Measurements from ENCODE around the gene LMOD2. TPM values are rescaled to one million over a fixed set of nuclear protein-coding genes. Genes with fewer than 3 reads are reported as not detected.

LMOD2 gene
- total and polyA plus RNA-seq, 9 of the 15 experiments (the other 6 are each of a cell fraction or from before 2014, with no cell fraction given) = 0.04 TPM; not detected in 8

DNA sequence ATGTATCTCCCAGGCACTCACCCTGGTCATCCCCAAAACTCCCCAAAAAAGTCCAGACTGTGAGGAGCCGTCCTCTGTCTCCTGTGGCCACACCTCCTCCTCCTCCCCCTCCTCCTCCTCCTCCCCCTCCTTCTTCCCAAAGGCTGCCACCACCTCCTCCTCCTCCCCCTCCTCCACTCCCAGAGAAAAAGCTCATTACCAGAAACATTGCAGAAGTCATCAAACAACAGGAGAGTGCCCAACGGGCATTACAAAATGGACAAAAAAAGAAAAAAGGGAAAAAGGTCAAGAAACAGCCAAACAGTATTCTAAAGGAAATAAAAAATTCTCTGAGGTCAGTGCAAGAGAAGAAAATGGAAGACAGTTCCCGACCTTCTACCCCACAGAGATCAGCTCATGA lies 7.1 kb downstream of the LMOD2 start:
- Histone ChIP-seq H3K36me3 (ENCODE audit: control insufficient read depth, insufficient read depth, low read length) (no peaks in the 10 kb centered on the region), H3K9ac (ENCODE audit: insufficient read depth in 1 of 2, low read depth in 2 of 2, low read length in 2 of 2) (no peak overlapping the region), H3K27ac (ENCODE audit: extremely low read depth, low read depth, low read length) (no peak overlapping the region), H3K9me3 (replicated peaks; ENCODE audit: control insufficient read depth, insufficient read depth, low read depth, low read length) (no peaks in the 10 kb centered on the region), H4K20me1 (replicated peaks; ENCODE audit: control insufficient read depth, insufficient read depth, low read length) (no peaks in the 10 kb centered on the region), H3K9me1 (ENCODE audit: control insufficient read depth, insufficient read depth, low read length) (no peaks in the 10 kb centered on the region), H3K4me3 (no peak overlapping the region), H3K4me1 (replicated peaks in 1 of 2; ENCODE audit: control insufficient read depth in 2 of 2, insufficient read depth in 2 of 2, low read length in 2 of 2) (no peaks in the 10 kb centered on the region; a peak in 2 of 5 replicates), H2AFZ (ENCODE audit: low read depth, low read length) (peak overlapping the region; percentile 12; the same call in 1 of the 2 replicates), H3K79me2 (ENCODE audit: control insufficient read depth, insufficient read depth, low read length) (no peaks in the 10 kb centered on the region), H3K27me3 (ENCODE audit: control insufficient read depth in 2 of 2, insufficient read depth in 2 of 2, low read length in 2 of 2) (peaks cover 12 to 17% of the 10 kb centered on the region in 2 experiments; a peak in 4 of 5 replicates), H3K4me2 (ENCODE audit: insufficient read depth, low read length) (peak overlapping the region; percentile 61)
- FAIRE-seq (no peak), ATAC-seq (peak; percentile 34; the same call in 2 of the 3 replicates), DNase-seq (ENCODE audit: extremely low read depth in 1 of 4, low spot score in 3 of 4) (no peak)
- intact Hi-C loops (cut with micrococcal nuclease) (no loop called here), in situ Hi-C loops (cut with MboI) (no loop called here)
- POLR2A ChIA-PET = interaction anchor here (0.6 to 1.6 kb wide), 2 partner anchors 13 to 86 kb away, joined by 4 to 7 read pairs; partner anchors contain the start of gene WASL
- 4% methylated on average over 2 of the region's 3 CpGs for WGBS (ENCODE audit: insufficient coverage, low coverage, missing lambda C conversion rate)
- CTCF ChIA-PET (ENCODE audit: low intra/inter-chr PET ratio) = no interaction called here
- BruUV-seq (replicated peaks) = no TSS peak
- TF ChIP-seq ZC3H4 (CRISPR knock-in tag; IDR thresholded peaks at IDR 0.05; ENCODE audit: borderline replicate concordance) (no peak), ZNF695 (CRISPR knock-in tag; IDR thresholded peaks at IDR 0.05) (no peak), EGR1 (conservative IDR thresholded peaks at IDR 0.05) (peak; percentile 34; the same call in 1 of the 2 replicates), ZNF121 (CRISPR knock-in tag; conservative IDR thresholded peaks at IDR 0.05) (no peak), MAZ (CRISPR knock-in tag; conservative IDR thresholded peaks at IDR 0.05 in 1 of 2, IDR thresholded peaks at IDR 0.05 in 1 of 2) (peak in 1 of 2 experiments; percentile 43; a peak in 1 of 4 replicates), FOSL1 (tag; conservative IDR thresholded peaks at IDR 0.05) (no peak), NUFIP1 (IDR thresholded peaks at IDR 0.05; ENCODE audit: partially characterized antibody) (no peak), KAT8 (IDR thresholded peaks at IDR 0.05; ENCODE audit: low read depth) (no peak), PTBP1 (IDR thresholded peaks at IDR 0.05; ENCODE audit: low read depth, low read length) (no peak), PML (IDR thresholded peaks at IDR 0.05; ENCODE audit: low read length) (no peak)
- TF ChIP-seq, protein P1, sequence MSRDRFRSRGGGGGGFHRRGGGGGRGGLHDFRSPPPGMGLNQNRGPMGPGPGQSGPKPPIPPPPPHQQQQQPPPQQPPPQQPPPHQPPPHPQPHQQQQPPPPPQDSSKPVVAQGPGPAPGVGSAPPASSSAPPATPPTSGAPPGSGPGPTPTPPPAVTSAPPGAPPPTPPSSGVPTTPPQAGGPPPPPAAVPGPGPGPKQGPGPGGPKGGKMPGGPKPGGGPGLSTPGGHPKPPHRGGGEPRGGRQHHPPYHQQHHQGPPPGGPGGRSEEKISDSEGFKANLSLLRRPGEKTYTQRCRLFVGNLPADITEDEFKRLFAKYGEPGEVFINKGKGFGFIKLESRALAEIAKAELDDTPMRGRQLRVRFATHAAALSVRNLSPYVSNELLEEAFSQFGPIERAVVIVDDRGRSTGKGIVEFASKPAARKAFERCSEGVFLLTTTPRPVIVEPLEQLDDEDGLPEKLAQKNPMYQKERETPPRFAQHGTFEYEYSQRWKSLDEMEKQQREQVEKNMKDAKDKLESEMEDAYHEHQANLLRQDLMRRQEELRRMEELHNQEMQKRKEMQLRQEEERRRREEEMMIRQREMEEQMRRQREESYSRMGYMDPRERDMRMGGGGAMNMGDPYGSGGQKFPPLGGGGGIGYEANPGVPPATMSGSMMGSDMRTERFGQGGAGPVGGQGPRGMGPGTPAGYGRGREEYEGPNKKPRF (IDR thresholded peaks at IDR 0.05; ENCODE audit: low read depth, low read length) = no peak
- TF ChIP-seq, protein P2, sequence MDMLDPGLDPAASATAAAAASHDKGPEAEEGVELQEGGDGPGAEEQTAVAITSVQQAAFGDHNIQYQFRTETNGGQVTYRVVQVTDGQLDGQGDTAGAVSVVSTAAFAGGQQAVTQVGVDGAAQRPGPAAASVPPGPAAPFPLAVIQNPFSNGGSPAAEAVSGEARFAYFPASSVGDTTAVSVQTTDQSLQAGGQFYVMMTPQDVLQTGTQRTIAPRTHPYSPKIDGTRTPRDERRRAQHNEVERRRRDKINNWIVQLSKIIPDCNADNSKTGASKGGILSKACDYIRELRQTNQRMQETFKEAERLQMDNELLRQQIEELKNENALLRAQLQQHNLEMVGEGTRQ (CRISPR knock-in tag; IDR thresholded peaks at IDR 0.05) = no peak
- TF ChIP-seq, protein P3, sequence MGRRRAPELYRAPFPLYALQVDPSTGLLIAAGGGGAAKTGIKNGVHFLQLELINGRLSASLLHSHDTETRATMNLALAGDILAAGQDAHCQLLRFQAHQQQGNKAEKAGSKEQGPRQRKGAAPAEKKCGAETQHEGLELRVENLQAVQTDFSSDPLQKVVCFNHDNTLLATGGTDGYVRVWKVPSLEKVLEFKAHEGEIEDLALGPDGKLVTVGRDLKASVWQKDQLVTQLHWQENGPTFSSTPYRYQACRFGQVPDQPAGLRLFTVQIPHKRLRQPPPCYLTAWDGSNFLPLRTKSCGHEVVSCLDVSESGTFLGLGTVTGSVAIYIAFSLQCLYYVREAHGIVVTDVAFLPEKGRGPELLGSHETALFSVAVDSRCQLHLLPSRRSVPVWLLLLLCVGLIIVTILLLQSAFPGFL (CRISPR knock-in tag; IDR thresholded peaks at IDR 0.05) = no peak
- TF ChIP-seq, protein P4, sequence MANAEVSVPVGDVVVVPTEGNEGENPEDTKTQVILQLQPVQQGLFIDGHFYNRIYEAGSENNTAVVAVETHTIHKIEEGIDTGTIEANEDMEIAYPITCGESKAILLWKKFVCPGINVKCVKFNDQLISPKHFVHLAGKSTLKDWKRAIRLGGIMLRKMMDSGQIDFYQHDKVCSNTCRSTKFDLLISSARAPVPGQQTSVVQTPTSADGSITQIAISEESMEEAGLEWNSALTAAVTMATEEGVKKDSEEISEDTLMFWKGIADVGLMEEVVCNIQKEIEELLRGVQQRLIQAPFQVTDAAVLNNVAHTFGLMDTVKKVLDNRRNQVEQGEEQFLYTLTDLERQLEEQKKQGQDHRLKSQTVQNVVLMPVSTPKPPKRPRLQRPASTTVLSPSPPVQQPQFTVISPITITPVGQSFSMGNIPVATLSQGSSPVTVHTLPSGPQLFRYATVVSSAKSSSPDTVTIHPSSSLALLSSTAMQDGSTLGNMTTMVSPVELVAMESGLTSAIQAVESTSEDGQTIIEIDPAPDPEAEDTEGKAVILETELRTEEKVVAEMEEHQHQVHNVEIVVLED (CRISPR knock-in tag; IDR thresholded peaks at IDR 0.05) = no peak
